ENCODE results near the gene CACNA1G. TPM values are rescaled to one million over a fixed set of nuclear protein-coding genes. Genes with fewer than 3 reads are reported as not detected.

CACNA1G gene
- total RNA-seq, 1 donor from 2014 or later, result 29.0 TPM

GRCh38 chr17:50550661-50551432 lies 9.7 kb upstream of the CACNA1G start:
- Mint-ChIP-seq H3K27ac (no peak overlapping the region), H3K4me1 (peaks cover 6% of the 10 kb centered on the region), H3K4me3 (no peak overlapping the region), H3K27me3 (ENCODE audit: low read depth) (peaks cover 3% of the 10 kb centered on the region), H3K9me3 (no peaks in the 10 kb centered on the region), H3K36me3 (peaks cover 4% of the 10 kb centered on the region)
- peak; percentile 64 to 78 for DNase-seq (ENCODE audit: low spot score in 2 of 2, unreplicated experiment in 2 of 2)
- peak; percentile 76 for TF ChIP-seq CTCF (IDR thresholded peaks at IDR 0.05; ENCODE audit: unreplicated experiment)

DNA sequence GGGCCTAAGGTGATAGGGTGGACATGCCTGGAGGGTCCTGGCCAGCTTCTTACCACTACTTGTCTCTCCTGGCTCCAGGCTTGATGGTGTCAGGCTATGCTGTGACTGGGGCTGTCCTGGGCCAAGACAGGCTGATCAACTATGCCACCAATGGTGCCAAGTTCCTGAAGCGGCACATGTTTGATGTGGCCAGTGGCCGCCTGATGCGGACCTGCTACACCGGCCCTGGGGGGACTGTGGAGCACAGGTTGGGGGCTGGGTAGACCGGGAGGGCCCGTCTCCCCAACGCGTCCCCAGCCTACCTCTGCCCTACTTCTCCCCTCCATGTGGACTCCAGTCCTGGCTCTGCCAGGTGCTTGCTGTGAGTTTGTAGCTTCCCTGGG lies 9.1 kb upstream of the CACNA1G start:
- H3K4me3 Mint-ChIP-seq, result no peak overlapping the region
- peaks cover 6% of the 10 kb centered on the region for H3K4me1 Mint-ChIP-seq
- H3K27ac Mint-ChIP-seq, result no peak overlapping the region
- DNase-seq (ENCODE audit: low spot score in 2 of 2, unreplicated experiment in 2 of 2), result no peak
- peaks cover 4% of the 10 kb centered on the region for H3K36me3 Mint-ChIP-seq
- H3K9me3 Mint-ChIP-seq, result no peaks in the 10 kb centered on the region
- H3K27me3 Mint-ChIP-seq (ENCODE audit: low read depth), result no peaks in the 10 kb centered on the region
- no peak for TF ChIP-seq CTCF (IDR thresholded peaks at IDR 0.05; ENCODE audit: unreplicated experiment)

DNA sequence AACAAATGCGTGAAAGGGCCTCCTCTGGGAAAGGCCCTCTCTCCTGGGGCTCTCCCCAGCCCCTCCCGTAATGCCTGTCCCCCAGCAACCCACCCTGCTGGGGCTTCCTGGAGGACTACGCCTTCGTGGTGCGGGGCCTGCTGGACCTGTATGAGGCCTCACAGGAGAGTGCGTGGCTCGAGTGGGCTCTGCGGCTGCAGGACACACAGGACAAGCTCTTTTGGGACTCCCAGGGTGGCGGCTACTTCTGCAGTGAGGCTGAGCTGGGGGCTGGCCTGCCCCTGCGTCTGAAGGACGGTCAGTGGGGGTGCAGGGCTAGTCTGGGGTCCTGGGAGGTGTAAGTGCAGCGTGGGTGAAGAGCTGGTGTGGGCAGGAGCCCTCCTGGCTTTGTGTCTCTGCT lies 8.6 kb upstream of the CACNA1G start:
- Mint-ChIP-seq H3K27me3 (ENCODE audit: low read depth) (peaks cover 4% of the 10 kb centered on the region), H3K27ac (no peak overlapping the region), H3K36me3 (peaks cover 4% of the 10 kb centered on the region), H3K4me3 (no peak overlapping the region), H3K4me1 (peaks cover 4% of the 10 kb centered on the region), H3K9me3 (no peaks in the 10 kb centered on the region)
- DNase-seq (ENCODE audit: low spot score in 2 of 2, unreplicated experiment in 2 of 2), result no peak
- no peak for TF ChIP-seq CTCF (IDR thresholded peaks at IDR 0.05; ENCODE audit: unreplicated experiment)

- Mint-ChIP-seq H3K4me1 (peaks cover 6% of the 10 kb centered on the region), H3K36me3 (peaks cover 4% of the 10 kb centered on the region), H3K9me3 (no peaks in the 10 kb centered on the region), H3K27ac (no peak overlapping the region), H3K27me3 (ENCODE audit: low read depth) (peaks cover 25% of the 10 kb centered on the region), H3K4me3 (no peak overlapping the region)
- DNase-seq (ENCODE audit: low spot score in 2 of 2, unreplicated experiment in 2 of 2), result no peak
- no peak for TF ChIP-seq CTCF (IDR thresholded peaks at IDR 0.05; ENCODE audit: unreplicated experiment)
Observed at GRCh38 chr17:50554201-50554600, 6.3 kb upstream of the CACNA1G start.

DNA sequence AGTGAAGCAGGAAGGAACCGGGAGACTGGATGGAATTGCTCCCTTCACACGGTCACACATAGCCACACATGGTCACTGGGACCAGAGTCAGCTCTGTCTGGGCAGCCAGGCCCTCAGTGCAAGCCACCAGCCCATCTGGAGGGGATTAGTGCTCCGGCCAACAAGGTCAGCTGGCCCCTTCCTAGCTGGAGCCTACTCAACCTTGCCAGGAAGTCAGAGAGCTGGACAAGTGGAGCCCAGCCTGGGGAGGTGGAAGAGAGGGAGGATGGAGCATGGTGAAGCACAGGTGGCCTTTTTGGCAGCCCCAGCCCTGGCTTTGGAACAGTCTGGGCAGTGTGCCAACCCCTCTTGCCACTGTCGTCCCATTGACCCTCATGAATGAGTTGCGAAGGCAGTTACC lies 3.7 kb upstream of the CACNA1G start:
- Mint-ChIP-seq H3K4me1 (peaks cover 13% of the 10 kb centered on the region), H3K27me3 (ENCODE audit: low read depth) (peaks cover 39% of the 10 kb centered on the region), H3K27ac (no peak overlapping the region), H3K36me3 (peaks cover 4% of the 10 kb centered on the region), H3K9me3 (no peaks in the 10 kb centered on the region), H3K4me3 (no peak overlapping the region)
- TF ChIP-seq CTCF (IDR thresholded peaks at IDR 0.05; ENCODE audit: unreplicated experiment), result no peak
- DNase-seq (ENCODE audit: low spot score in 2 of 2, unreplicated experiment in 2 of 2), result no peak

All from mesothelial cell of epicardium (in vitro differentiated cells).